ENCODE results near the gene AP2B1. TPM values are rescaled to one million over a fixed set of nuclear protein-coding genes. Genes with fewer than 3 reads are reported as not detected.

Gene AP2B1
- total and polyA plus RNA-seq, 4 experiments from 2014 or later = 54.1 to 165 (median 118) TPM

GRCh38 chr17:35568561-35568960, 18.6 kb upstream of the AP2B1 start:
- H3K27me3 Mint-ChIP-seq = peaks cover 0 to 2% of the 10 kb centered on the region in 2 donors
- H3K36me3 Mint-ChIP-seq = peaks cover 0 to 12% of the 10 kb centered on the region in 2 donors
- POLR2A ChIA-PET (ENCODE audit: partially characterized antibody) = interaction anchor here (0.6 to 4.7 kb wide), 11 partner anchors 10 to 391 kb away, joined by 3 to 51 read pairs (median 5); partner anchors contain the start of genes AP2B1, PEX12 and SLFN5
- H3K27ac Mint-ChIP-seq = peak overlapping the region; percentile 85 to 99 (median 96)
- peaks cover 24% of the 10 kb centered on the region for H3K4me1 ChIP-seq (ENCODE audit: insufficient read depth, low read length)
- peak overlapping the region; percentile 89 to 91 for H3K4me3 ChIP-seq (ENCODE audit: low read length in 2 of 2)
- DNase-seq = peak in 4 of 5 donors; percentile 12 to 63 (median 18)
- peak overlapping the region; percentile 76 for H3K27ac ChIP-seq (ENCODE audit: low read depth, low read length)
- no peaks in the 10 kb centered on the region for H3K27me3 ChIP-seq (ENCODE audit: insufficient read depth, low read length)
- no peaks in the 10 kb centered on the region for H3K9me3 ChIP-seq (ENCODE audit: control insufficient read depth in 1 of 2, low read length in 2 of 2)
- H3K4me3 Mint-ChIP-seq = peak overlapping the region; percentile 81 to 98 (median 94)
- no peaks in the 10 kb centered on the region for H3K9me3 Mint-ChIP-seq
- H3K4me1 Mint-ChIP-seq = peaks cover 18 to 42% (median 28%) of the 10 kb centered on the region in 4 donors
- intact Hi-C loops (cut with micrococcal nuclease) = loop anchor here (1.0 kb wide), 1 partner anchor 10 kb away; the partner anchor contains the start of gene PEX12
- H3K36me3 ChIP-seq (ENCODE audit: insufficient read depth, low read length) = no peaks in the 10 kb centered on the region
- CTCF ChIA-PET (ENCODE audit: partially characterized antibody) = interaction anchor here (1.0 to 1.5 kb wide), 4 partner anchors 13 to 45 kb away, joined by 3 to 4 read pairs (median 4); no protein-coding TSS in a partner anchor

GRCh38 chr17:35569405-35569804, 17.7 kb upstream of the AP2B1 start:
- Mint-ChIP-seq H3K4me3 (peak overlapping the region; percentile 37 to 98 (median 66)), H3K27me3 (peaks cover 0 to 2% of the 10 kb centered on the region in 2 donors), H3K9me3 (no peaks in the 10 kb centered on the region), H3K27ac (peak overlapping the region in 4 of 7 donors; percentile 2 to 79 (median 48)), H3K36me3 (peaks cover 0 to 14% of the 10 kb centered on the region in 2 donors), H3K4me1 (peaks cover 18 to 42% (median 28%) of the 10 kb centered on the region in 4 donors)
- Histone ChIP-seq H3K36me3 (ENCODE audit: insufficient read depth, low read length) (no peaks in the 10 kb centered on the region), H3K27me3 (ENCODE audit: insufficient read depth, low read length) (no peaks in the 10 kb centered on the region), H3K4me1 (ENCODE audit: insufficient read depth, low read length) (peaks cover 24% of the 10 kb centered on the region), H3K4me3 (ENCODE audit: low read length in 2 of 2) (no peak overlapping the region), H3K9me3 (ENCODE audit: control insufficient read depth in 1 of 2, low read length in 2 of 2) (no peaks in the 10 kb centered on the region), H3K27ac (ENCODE audit: low read depth, low read length) (no peak overlapping the region)
- DNase-seq = no peak
- ChIA-PET CTCF (ENCODE audit: partially characterized antibody) (no interaction called here), POLR2A (ENCODE audit: partially characterized antibody) (interaction anchor here (0.7 to 4.7 kb wide), 4 partner anchors 9 to 282 kb away, joined by 3 to 51 read pairs (median 4); partner anchors contain the start of gene PEX12)
- intact Hi-C loops (cut with micrococcal nuclease) = no loop called here

- Mint-ChIP-seq H3K9me3 (no peaks in the 10 kb centered on the region), H3K27ac (peak overlapping the region; percentile 3 to 100 (median 46)), H3K27me3 (no peaks in the 10 kb centered on the region), H3K4me1 (peaks cover 6 to 40% (median 25%) of the 10 kb centered on the region in 4 donors), H3K4me3 (peak overlapping the region in 2 of 8 donors; percentile 13 to 46), H3K36me3 (peaks cover 0 to 29% of the 10 kb centered on the region in 2 donors)
- CTCF ChIA-PET (ENCODE audit: partially characterized antibody) = interaction anchor here (1.0 to 1.3 kb wide), 2 partner anchors 38 kb away, joined by 3 to 5 read pairs; no protein-coding TSS in a partner anchor
- H3K4me1 ChIP-seq (ENCODE audit: insufficient read depth, low read length) = peaks cover 24% of the 10 kb centered on the region
- no peaks in the 10 kb centered on the region for H3K27me3 ChIP-seq (ENCODE audit: insufficient read depth, low read length)
- POLR2A ChIA-PET (ENCODE audit: partially characterized antibody) = interaction anchor here (0.6 to 5.6 kb wide), 3 partner anchors 12 to 87 kb away, joined by 3 to 130 read pairs (median 54); partner anchors contain the start of genes AP2B1 and SLFN12L
- H3K4me3 ChIP-seq (ENCODE audit: low read length in 2 of 2) = no peak overlapping the region
- intact Hi-C loops (cut with micrococcal nuclease) = no loop called here
- no peak overlapping the region for H3K27ac ChIP-seq (ENCODE audit: low read depth, low read length)
- peaks cover 6% of the 10 kb centered on the region for H3K36me3 ChIP-seq (ENCODE audit: insufficient read depth, low read length)
- DNase-seq = no peak
- no peaks in the 10 kb centered on the region for H3K9me3 ChIP-seq (ENCODE audit: control insufficient read depth in 1 of 2, low read length in 2 of 2)
Measured at GRCh38 chr17:35575759-35576158, 11.4 kb upstream of the AP2B1 start.

- Histone ChIP-seq H3K27me3 (ENCODE audit: insufficient read depth, low read length) (no peaks in the 10 kb centered on the region), H3K4me1 (ENCODE audit: insufficient read depth, low read length) (peaks cover 24% of the 10 kb centered on the region), H3K36me3 (ENCODE audit: insufficient read depth, low read length) (peaks cover 6% of the 10 kb centered on the region), H3K4me3 (ENCODE audit: low read length in 2 of 2) (peak overlapping the region; percentile 81 to 90), H3K9me3 (ENCODE audit: control insufficient read depth in 1 of 2, low read length in 2 of 2) (no peaks in the 10 kb centered on the region), H3K27ac (ENCODE audit: low read depth, low read length) (peak overlapping the region; percentile 89)
- no peaks in the 10 kb centered on the region for H3K27me3 Mint-ChIP-seq
- H3K27ac Mint-ChIP-seq = peak overlapping the region; percentile 97 to 100 (median 99)
- DNase-seq = peak in 1 of 5 donors; percentile 10
- peaks cover 6 to 34% (median 26%) of the 10 kb centered on the region in 4 donors for H3K4me1 Mint-ChIP-seq
- ChIA-PET CTCF (ENCODE audit: partially characterized antibody) (interaction anchor here (0.9 to 2.4 kb wide), 10 partner anchors 9 to 434 kb away, joined by 3 to 10 read pairs (median 6); partner anchors contain the start of gene AP2B1), POLR2A (ENCODE audit: partially characterized antibody) (interaction anchor here (0.9 to 5.6 kb wide), 25 partner anchors 9 to 597 kb away, joined by 3 to 130 read pairs (median 8); partner anchors contain the start of genes AP2B1, SLFN11, SLFN12L and SLFN5)
- peak overlapping the region; percentile 95 to 99 (median 97) for H3K4me3 Mint-ChIP-seq
- H3K9me3 Mint-ChIP-seq = no peaks in the 10 kb centered on the region
- intact Hi-C loops (cut with micrococcal nuclease) = loop anchor here (1.0 to 2.0 kb wide), 5 partner anchors 8 to 436 kb away; partner anchors contain the start of gene NLE1
- peaks cover 0 to 29% of the 10 kb centered on the region in 2 donors for H3K36me3 Mint-ChIP-seq
Measured at GRCh38 chr17:35577830-35578196, 9.3 kb upstream of the AP2B1 start.

- peaks cover 0 to 29% of the 10 kb centered on the region in 2 donors for H3K36me3 Mint-ChIP-seq
- CTCF ChIA-PET (ENCODE audit: partially characterized antibody) = interaction anchor here (0.7 to 2.4 kb wide), 16 partner anchors 9 to 434 kb away, joined by 3 to 10 read pairs (median 4); partner anchors contain the start of genes AP2B1 and TAF15
- intact Hi-C loops (cut with micrococcal nuclease) = loop anchor here (1.0 to 2.0 kb wide), 5 partner anchors 8 to 436 kb away; partner anchors contain the start of gene NLE1
- Histone ChIP-seq H3K4me1 (ENCODE audit: insufficient read depth, low read length) (peaks cover 24% of the 10 kb centered on the region), H3K27me3 (ENCODE audit: insufficient read depth, low read length) (no peaks in the 10 kb centered on the region), H3K9me3 (ENCODE audit: control insufficient read depth in 1 of 2, low read length in 2 of 2) (no peaks in the 10 kb centered on the region), H3K36me3 (ENCODE audit: insufficient read depth, low read length) (peaks cover 6% of the 10 kb centered on the region), H3K4me3 (ENCODE audit: low read length in 2 of 2) (peak within 1 kb of the TSS; percentile 81 to 90), H3K27ac (ENCODE audit: low read depth, low read length) (peak within 1 kb of the TSS; percentile 89)
- H3K9me3 Mint-ChIP-seq = no peaks in the 10 kb centered on the region
- POLR2A ChIA-PET (ENCODE audit: partially characterized antibody) = interaction anchor here (0.6 to 5.6 kb wide), 30 partner anchors 10 to 597 kb away, joined by 3 to 130 read pairs (median 5); partner anchors contain the start of genes AP2B1, SLFN11, SLFN12 and SLFN12L
- peak within 1 kb of the TSS; percentile 95 to 99 (median 97) for H3K4me3 Mint-ChIP-seq
- H3K4me1 Mint-ChIP-seq = peaks cover 6 to 34% (median 26%) of the 10 kb centered on the region in 4 donors
- peak; percentile 87 to 95 (median 91) for DNase-seq
- H3K27me3 Mint-ChIP-seq = no peaks in the 10 kb centered on the region
- H3K27ac Mint-ChIP-seq = peak within 1 kb of the TSS; percentile 97 to 100 (median 99)
Measured at GRCh38 chr17:35578197-35578928, 8.8 kb upstream of the AP2B1 start, which contains the start of gene PEX12. Gene PEX12 (minus strand): TSS chr17:35578571. CDS start chr17:35578021, 550 bp downstream.

GRCh38 chr17:35578929-35579432, 8.1 kb upstream of the AP2B1 start:
- H3K27me3 Mint-ChIP-seq = no peaks in the 10 kb centered on the region
- intact Hi-C loops (cut with micrococcal nuclease) = loop anchor here (1.0 to 2.0 kb wide), 5 partner anchors 7 to 437 kb away; partner anchors contain the start of gene NLE1
- H3K27ac ChIP-seq (ENCODE audit: low read depth, low read length) = peak overlapping the region; percentile 89
- peaks cover 0 to 29% of the 10 kb centered on the region in 2 donors for H3K36me3 Mint-ChIP-seq
- peaks cover 6 to 34% (median 26%) of the 10 kb centered on the region in 4 donors for H3K4me1 Mint-ChIP-seq
- ChIA-PET POLR2A (ENCODE audit: partially characterized antibody) (interaction anchor here (0.6 to 5.6 kb wide), 28 partner anchors 9 to 598 kb away, joined by 3 to 130 read pairs (median 6); partner anchors contain the start of genes AP2B1, SLFN11, SLFN12 and SLFN12L), CTCF (ENCODE audit: partially characterized antibody) (interaction anchor here (0.7 to 2.4 kb wide), 16 partner anchors 10 to 435 kb away, joined by 3 to 10 read pairs (median 4); partner anchors contain the start of gene TAF15)
- H3K4me3 Mint-ChIP-seq = peak overlapping the region; percentile 95 to 99 (median 97)
- no peaks in the 10 kb centered on the region for H3K9me3 ChIP-seq (ENCODE audit: control insufficient read depth in 1 of 2, low read length in 2 of 2)
- DNase-seq = peak in 2 of 5 donors; percentile 10 to 11
- H3K27ac Mint-ChIP-seq = peak overlapping the region; percentile 97 to 100 (median 99)
- peak overlapping the region; percentile 81 to 90 for H3K4me3 ChIP-seq (ENCODE audit: low read length in 2 of 2)
- peaks cover 6% of the 10 kb centered on the region for H3K36me3 ChIP-seq (ENCODE audit: insufficient read depth, low read length)
- H3K4me1 ChIP-seq (ENCODE audit: insufficient read depth, low read length) = peaks cover 24% of the 10 kb centered on the region
- no peaks in the 10 kb centered on the region for H3K9me3 Mint-ChIP-seq
- no peaks in the 10 kb centered on the region for H3K27me3 ChIP-seq (ENCODE audit: insufficient read depth, low read length)

Data from CD4-positive, alpha-beta memory T cell (primary cell).